T-helper 2 cell treated with Interferon-gamma antibody and Interleukin-4, amounts not matched to agents 100 ng/mL and 5 ng/mL, for 36 hours (primary cell): ENCODE data around the gene ZFYVE16. TPM values are rescaled to one million over a fixed set of nuclear protein-coding genes. Genes with fewer than 3 reads are reported as not detected.
"Not testable (repeated sequence)": the region's sequence is repeated elsewhere in the genome, so short reads cannot be mapped to it uniquely, and the experiment has no call there.

Experiments used
- intact Hi-C: fragments of 100-400 bp; cut with micrococcal nuclease; formaldehyde crosslinking; loops from one replicate; pipeline ENCODE4 v1.15.1; 2023
- total RNA-seq: library from RNA; stranded (reverse); gene quantifications from 2 replicates; pipeline ENCODE4 v1.2.3, GENCODE V29; 2022

Gene ZFYVE16
- 9.4 and 10.9 TPM in 2 replicates for total RNA-seq

DNA sequence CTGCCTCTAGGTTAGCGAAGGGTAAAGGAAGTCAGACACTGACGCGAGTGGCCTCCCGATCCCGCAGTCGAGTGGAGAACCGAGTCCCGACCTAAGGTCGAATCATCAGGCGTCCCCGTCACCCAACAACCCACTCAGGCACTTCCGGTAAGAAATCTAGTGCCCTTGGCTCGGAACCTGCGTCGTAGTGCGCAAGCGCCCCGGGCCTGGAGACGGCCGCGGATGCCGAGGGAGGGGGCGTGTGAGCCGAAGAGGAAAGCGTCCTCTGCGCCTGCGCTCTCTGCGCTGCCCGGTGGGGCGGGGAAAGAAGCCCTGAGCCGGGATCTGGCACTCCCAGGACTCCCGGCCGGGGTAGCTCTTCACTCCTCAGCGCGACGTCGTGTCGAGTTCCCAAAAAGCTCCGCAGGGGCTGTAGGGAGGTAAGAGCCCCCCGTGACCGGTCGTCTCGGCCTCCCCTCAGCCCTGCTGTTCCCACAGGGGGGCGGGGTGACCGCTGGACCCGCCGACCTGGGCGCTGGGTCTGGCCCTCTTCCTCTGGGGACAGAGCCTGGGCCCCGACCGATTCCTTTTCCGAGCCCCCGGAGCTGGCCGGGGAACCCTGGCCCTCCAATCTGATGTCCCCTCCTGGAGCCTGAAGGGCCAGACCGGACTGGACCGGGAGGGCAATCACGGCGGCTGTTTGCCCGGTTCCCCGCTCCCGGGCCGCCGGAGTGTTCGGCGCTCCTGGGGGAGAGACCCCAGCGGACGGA lies at the start of gene ZFYVE16:
Gene ZFYVE16 (plus strand): TSS at position 330 of the 749 bp plus-strand sequence. CDS start 26,084 bp downstream, outside the sequence.
- intact Hi-C loops, result loop anchor here (1.0 to 10.0 kb wide), 12 partner anchors 79 to 1869 kb away; partner anchors contain the start of genes ARSB, ATG10, FAM151B and HOMER1

DNA sequence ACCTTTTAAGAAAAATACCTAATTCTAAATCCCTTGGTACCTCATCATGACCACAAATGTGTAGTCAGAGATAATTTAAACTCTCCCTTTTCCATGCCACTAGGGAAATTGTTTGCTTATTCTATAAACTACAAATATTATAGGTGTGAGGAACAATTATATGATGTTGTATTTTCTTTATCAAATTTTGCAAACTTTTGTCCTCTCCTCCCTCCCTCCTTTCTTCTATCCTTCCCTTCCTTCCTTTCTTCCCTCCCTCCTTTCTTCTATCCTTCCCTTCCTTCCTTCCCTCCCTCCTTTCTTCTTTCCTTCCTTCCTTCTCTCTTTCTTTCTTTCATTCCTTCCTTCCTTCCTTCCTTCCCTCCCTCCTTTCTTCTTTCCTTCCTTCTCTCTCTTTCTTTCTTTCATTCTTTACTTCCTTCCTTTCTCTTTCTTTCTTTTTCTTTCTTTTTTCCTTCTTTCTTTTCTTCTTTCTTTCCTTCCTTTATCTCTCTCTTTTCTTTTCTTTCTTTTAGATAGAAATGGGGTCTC lies 46.9 kb upstream of the ZFYVE16 start:
- intact Hi-C loops, result no loop called here

DNA sequence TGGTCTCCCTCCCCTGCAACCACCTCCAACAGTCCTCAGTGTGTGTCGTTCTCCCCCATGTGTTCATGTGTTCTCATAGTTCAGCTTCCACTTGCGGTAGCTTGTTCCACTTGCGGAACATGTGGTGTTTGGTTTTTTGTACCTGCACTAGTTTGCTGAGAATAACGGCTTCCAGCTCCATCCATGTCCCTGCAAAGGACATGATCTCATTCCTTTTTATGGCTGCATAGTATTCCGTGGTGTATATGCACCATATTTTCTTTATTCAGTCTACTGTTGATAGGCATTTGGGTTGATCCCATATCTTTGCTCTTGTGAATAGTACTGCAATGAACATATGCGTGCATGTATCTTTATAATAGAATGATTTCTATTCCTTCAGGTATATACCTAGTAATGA lies 43.0 kb upstream of the ZFYVE16 start:
- intact Hi-C loops, result no loop called here

DNA sequence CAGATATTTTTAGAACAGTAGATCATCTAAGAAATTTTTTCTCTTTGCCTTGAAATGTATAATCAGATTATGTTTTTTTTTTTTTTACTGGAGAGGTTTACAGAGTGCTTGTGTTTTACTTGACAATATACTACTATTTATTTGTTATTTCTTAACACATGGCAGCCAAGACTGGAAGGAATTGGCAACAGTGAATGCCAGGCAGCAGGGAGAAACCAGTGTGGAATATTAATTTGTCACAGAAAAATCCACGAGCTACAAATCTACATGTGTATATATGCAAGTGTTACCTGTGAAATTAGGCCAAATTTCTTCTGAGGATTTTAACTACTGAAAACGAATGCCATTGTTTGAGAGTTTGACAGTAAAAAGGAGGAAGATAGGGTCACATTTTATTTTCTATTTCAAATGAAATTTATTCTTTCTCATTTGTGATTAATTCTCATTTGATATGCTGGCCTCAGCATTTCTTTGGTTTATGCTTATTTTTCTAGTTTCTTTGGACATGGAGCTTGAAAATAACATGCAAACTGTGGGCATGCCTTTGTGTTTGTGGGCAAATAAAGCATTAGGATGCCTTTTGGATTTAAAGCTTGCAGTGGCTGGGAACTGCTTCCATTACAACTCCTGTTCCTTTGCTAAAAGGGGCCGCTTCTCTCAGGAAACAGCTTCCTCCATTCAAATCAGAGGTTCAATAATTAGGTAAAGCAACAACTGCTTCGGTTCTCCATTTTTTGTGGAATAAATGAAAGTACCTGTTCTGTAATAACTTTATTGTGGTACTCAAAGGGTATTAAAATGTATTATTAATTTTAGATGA lies 39.0 kb upstream of the ZFYVE16 start:
- intact Hi-C loops, result no loop called here

DNA sequence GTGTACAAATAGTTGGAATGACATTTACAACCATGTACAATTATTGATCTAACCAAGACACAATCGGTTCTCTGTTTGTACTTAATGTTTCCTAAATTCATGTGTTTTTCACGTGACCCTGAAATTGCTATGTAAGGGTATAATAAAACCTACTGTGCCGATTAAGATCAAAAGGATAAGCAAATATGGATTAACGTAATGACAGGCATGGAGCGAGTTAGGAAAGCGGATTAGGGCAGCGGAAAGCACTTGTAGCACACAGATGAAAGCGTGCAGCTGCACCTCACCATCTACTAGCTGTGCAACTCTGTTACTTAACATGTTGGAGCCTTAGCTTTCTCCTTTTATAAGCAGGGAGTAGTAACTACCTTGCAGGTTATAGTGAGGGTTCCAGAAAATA lies 38.3 kb upstream of the ZFYVE16 start:
- intact Hi-C loops, result no loop called here

DNA sequence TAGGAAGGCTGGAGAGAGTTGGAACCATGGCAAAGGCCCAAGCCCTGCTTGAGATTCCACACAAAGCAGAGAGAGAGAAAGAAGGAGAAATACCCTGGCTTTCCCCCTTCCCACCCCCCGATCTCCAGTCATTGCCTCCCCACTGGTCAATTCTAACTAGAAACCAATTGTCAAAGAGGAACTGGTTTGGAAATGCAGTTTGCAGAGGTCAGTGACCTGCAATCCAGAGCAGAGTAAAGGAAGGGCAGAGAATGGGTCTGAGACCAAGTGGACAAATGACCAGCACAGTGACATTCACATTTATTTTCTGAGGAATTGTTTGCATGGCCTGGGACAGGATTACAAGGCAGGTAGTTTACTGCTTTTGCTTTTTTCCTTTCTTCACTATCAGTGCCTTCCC lies 37.5 kb upstream of the ZFYVE16 start:
- intact Hi-C loops, result no loop called here

DNA sequence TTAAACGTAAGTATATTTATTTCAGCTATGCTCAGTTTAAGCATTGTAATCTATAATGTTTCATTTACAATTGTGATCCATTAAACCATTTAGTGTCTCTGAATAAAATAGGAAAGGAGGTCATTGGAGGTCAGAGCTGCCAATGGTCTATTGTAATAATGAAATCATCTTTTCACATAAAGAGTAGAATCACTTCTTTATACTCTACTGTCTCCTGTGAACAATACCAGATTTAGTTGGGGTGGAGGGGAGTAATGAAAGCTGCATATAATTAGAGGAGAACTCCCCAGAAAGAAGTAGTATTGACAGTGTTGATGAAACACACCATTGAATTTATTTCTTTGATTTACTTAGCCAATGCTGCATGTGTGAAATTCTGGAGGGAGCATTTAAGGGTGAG lies 35.1 kb upstream of the ZFYVE16 start:
- intact Hi-C loops, result no loop called here

DNA sequence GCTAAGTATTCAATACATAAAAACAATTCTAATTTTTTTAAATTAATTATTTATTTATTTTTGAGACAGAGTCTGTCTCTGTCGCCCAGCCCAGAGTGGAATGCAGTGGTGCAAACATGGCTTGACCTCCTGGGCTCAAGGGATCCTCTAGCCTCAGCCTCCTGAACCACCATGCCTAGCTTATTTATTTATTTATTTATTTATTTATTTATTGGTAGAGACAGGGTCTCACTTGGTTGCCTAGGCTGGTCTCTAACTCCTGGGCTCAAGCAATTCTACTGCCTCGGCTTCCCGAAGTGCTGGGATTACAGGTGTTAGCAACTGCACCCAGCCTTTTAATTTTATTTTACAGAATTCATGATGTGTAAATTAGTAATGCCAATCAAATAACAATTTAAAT lies 33.7 kb upstream of the ZFYVE16 start:
- intact Hi-C loops, result no loop called here

DNA sequence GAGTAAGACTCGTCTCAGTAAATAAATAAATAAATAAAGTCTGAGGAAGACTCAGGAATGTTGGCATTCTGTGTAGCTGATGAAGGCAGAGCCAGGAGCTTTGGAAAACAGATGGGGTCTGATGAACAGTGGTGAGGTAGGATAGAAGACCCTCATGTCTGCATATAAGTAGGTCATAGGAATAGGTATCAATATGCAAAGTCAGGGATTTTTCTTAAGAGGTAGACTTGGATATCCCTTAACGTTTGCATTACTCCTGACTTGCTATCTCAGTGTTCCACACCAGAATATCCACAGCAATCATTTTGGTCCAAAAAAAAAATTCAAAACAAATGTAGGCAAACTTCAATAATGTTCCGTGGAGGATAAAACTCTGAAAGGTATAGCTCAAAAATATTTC lies 31.3 kb upstream of the ZFYVE16 start:
- intact Hi-C loops, result no loop called here

DNA sequence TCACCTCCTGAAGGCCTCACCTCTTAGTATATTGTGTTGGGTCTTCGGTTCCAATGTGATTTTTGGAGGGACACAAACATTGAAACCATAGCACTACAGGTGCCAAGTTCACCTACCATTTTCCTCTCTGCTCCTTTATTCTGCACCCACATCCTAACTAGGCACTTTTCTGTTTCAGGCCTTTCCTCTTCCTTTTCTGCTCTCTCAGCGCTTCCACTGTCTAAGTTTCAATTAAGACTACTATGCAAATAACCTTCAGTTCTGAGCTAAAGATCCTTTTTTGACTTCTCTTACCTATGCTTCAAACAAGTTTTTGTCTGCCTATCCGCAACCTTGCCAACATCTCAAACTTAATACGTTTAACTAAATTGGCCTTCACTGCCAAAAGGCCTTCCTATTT lies 25.4 kb upstream of the ZFYVE16 start:
- intact Hi-C loops, result no loop called here

DNA sequence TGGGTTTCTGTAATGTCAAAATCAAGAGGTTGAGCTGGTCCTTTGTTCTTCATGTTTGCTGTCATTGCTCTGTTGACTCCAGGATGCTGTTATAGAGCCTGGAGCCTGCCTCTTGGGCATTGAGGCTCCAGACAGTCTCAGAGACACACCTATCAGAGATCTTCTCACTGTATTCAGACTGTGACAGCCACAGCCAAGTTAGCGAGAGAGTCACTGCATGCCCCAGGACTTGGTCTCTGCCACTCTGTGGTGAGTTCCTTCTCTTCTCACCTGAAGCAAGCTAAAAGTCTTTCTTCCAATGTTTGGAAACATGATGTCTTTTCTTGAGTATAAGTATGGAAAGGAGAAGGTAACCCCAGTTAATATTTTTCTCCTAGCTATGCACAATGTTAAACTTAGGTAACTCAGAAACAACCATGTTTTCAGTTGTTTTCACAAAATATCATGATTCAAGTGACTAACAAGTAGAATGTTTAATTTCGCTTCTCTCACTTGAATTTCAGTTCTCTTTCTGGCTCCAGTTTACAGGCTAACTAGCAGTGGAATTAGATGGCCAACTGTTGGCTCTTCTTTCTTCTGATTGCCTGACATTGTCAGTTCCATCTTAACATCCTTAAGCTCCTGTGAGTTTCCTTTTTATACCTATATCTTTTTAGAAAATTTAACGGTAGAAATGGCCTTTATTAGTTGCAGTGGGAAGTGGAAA lies 20.6 kb upstream of the ZFYVE16 start:
- intact Hi-C loops, result no loop called here

DNA sequence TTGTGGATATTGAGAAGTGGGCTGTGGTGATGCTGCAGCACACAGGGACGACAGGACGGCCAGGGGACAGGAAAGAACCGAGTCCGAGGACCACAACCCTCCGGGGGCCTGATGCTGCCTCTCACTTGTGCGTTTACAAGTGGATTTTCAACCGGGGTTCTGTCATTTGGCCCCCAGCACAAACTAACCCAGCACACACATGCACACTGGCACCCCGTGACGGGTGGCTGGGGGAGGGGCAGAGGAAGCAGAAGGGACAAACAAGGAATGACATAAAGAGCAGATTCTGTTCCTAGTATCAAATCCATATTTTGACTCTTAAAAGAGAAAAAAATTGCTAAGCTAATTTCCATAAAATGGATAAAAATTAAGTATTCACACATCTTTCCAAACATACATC lies 18.3 kb upstream of the ZFYVE16 start:
- intact Hi-C loops, result no loop called here

DNA sequence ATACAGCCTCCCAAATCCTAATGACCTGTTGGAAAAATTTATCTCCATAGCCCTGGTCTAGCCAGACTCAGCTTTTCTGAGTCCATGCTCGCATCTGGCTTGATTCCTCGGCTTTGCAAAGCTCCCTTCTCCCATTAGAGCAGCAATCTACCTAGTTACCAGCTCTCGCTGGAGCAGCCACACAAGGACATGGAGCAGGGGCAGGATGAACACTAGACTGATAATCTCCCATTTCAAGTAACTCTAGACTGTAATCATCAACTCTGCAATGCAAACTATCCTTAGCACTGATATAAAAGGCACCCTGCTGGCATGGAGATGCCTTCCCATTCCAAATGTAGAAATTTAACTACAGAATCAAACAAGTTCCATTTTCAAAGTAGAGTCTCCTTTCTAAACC lies 17.5 kb upstream of the ZFYVE16 start:
- intact Hi-C loops, result not testable (repeated sequence)

DNA sequence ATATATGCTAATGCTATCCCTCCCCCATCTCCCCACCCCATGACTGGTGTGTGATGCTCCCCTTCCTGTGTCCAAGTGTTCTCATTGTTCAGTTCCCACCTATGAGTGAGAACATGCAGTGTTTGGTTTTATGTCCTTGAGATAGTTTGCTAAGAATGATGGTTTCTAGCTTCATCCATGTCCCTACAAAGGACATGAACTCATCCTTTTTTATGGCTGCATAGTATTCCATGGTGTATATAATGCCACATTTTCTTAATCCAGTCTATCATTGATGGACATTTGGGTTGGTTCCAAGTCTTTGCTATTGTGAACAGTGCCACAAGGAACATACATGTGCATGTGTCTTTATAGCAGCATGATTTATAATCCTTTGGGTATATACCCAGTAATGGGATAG lies 16.6 kb upstream of the ZFYVE16 start:
- intact Hi-C loops, result not testable (repeated sequence)

DNA sequence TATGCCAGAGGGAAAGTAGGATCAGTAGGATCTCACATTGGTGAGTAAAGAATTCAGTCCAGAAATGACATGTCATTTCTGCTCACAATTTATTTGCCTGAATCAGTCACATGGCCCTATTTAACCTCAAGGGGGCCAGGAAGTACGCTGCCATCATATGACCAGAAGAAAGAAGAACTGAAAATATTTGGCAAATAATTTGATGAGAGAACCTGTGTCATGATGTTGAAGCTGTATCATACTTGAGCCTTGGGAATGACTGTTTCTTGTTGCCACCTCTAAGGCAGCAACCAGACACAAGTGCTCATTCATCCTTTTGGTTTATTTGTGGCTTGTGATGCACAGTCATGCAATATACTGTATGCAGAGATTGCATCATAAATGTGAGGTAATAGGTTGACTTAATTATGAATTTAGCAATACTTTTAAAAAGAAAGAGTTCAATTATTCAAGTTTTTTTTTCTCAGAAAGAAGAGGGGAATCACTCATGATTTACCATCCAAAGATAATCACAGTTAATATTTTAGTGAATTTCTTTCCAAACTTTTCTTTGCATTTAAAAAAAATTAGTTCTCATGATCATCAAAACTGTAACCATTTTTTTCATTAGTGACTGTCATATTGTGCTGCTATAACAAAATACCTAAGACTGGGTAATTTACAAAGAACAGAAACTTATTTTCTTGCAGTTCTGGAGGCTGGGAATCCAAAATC lies 8.2 kb upstream of the ZFYVE16 start:
- intact Hi-C loops, result loop anchor here (10.0 kb wide), 3 partner anchors 265 to 1415 kb away; partner anchors contain the start of gene ARSB

DNA sequence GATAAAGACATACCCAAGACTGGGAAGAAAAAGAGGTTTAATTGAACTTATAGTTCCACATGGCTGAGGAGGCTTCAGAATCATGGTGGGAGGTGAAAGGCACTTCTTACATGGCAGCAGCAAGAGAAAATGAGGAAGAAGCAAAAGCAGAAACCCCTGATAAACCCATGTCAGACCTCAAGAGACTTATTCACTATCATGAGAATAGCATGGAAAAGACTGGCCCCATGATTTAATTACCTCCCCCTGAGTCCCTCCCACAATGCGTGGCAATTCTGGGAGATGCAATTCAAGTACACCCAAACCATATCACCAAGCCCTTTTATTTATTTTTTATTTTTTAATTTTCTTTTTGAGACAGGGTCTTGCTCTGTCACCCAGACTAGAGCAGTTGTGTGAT lies 7.5 kb upstream of the ZFYVE16 start:
- intact Hi-C loops, result loop anchor here (10.0 kb wide), 3 partner anchors 266 to 1416 kb away; partner anchors contain the start of gene ARSB

DNA sequence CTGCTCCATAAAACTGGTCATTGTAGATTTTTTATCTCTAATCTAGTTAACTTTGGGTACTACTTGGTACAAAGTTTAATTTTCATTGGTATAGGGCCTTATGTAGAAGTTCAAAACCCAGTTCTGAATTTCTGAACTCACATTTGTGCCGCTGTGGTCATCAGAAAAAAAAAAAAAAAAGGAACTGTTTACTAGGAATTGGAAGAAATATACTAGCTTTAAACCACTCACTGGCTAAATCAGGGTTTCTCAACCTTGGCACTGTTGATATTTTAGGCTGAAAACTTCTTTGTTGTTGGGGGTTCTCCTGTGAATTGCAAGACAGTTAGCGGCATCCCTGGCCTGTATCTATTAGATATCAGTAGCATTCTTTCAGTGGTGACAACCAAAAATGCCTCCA lies 4.1 kb upstream of the ZFYVE16 start:
- intact Hi-C loops, result loop anchor here (10.0 kb wide), 3 partner anchors 269 to 1419 kb away; partner anchors contain the start of gene ARSB

DNA sequence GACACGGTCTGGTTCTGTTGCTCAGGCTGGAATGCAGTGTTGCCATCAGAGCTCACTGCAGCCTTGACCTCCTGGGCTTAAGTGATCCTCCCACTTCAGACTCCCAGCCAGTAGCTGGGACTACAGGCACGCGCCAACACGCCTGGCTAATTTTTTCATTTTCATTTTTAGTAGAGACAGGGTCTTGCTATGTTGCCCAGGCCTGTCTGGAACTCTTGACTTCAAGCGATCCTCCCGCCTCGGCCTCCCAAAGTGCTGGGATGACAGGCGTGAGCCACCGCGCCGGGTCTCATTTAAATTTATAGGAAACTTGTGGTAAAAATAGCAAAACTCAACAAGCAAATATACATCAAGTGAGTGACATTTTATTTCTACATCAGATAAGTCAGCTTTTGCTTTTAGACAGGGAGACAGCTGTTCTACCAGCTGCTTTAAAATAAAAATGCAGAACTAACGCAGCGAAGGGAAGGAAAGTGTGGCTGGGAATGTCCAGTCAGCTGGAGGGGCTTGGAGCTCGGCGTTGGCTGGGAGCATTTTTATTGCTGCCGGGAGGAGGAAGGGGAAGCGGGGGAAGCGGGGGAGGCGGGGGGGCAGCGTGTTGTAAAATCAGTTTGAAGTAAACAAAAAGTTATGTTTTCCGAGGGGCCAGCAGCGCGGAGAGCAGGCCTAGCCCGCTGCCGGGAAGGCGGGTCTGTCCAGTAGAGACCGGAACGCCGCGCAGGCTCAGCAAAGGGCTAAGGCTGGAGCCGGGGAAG lies 707 bp upstream of the ZFYVE16 start:
- intact Hi-C loops, result loop anchor here (1.0 to 10.0 kb wide), 12 partner anchors 80 to 1870 kb away; partner anchors contain the start of genes ARSB, ATG10, FAM151B and HOMER1

DNA sequence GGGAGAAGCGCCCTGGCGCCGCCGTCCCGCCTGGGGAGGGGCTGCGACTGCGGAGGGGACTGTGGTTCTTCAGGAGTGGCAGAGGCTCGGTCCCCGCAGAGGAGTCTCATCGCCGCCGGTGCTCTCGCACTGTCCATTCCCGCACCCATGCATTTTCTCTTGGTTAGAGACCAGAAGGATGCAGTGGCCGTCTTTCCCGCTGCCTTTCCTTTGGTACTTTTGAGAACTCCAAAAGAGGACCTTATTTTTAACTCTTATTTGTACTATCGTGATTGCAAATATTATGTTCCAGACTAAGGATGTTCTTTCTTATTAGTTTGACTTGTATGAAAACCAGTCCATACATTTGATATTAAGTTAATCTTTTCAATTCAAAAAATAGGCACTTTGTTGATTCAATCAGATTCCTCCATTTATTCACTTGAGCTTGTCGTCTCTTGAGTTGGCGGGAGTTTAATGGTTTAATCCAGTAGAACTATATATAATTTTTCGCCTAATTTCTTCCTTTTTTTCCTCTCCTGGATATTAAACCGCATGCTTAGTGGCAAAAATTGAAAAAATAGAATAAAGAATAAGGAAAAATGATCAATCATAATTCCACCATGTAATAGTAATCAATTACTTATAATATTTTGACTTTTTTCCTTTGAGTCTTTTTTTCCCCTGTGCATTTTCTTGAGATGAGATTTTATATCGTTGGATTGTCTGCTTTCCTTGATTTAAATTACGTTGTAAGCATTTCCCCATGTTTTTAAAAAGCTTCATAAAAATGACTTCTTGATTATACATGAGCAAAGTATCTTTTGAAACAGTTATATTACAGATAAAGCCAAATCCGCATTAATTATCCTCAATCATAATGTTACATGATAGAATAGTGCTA lies 861 bp downstream of the ZFYVE16 start:
- intact Hi-C loops, result loop anchor here (5.0 to 10.0 kb wide), 10 partner anchors 79 to 1869 kb away; partner anchors contain the start of genes ARSB, ATG10, FAM151B and HOMER1
